CD4-positive, alpha-beta T cell treated with Interleukin-17A for 4 hours (primary cell): Measurements from ENCODE around the gene TP53TG5.
A peak's percentile ranks its signal among the peaks of the same experiment; 100 is the strongest.

Experiments
- DNase-seq: peaks from one replicate; pipeline ENCODE4 v3.0.0-alpha.2; 2020; ENCODE audit warnings: mixed read lengths

TP53TG5 gene

GRCh38 chr20:45322952-45323383 is 55.2 kb downstream of the TP53TG5 start:
- peak; percentile 12 for DNase-seq
